Measurements from ENCODE around the gene RPE. TPM values are rescaled to one million over a fixed set of nuclear protein-coding genes. Genes with fewer than 3 reads are reported as not detected.

The RPE gene
- total RNA-seq, 4 donors from 2014 or later = 40.0 to 91.9 (median 59.6) TPM

DNA sequence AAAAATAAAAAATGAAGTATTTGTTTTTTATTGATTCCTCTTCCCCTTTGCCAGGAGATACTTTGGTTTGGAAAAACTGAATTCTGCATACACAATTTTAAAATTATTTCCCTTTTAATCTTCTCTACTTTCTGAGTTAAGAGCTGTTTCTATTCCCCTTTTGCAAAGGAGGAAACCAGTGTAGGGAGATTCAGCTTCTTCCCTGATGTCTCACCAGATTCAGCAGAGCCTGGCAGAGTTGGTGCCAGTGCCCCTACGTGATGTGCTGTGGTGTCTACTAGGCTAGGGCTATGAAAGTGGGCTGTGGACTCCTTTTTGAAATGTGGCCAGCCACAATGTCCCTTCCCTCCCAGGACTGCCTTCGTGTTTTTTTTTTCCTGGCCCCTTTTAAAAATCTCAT, 2.4 kb downstream of the RPE start:
- H3K4me3 ChIP-seq (ENCODE audit: low read depth, poor library complexity, severe bottlenecking) = no peak overlapping the region
- no peak for DNase-seq (ENCODE audit: low spot score in 2 of 2)
- WGBS, 2 donors = 64 to 73% methylated on average over 2 of the region's 2 CpGs
- intact Hi-C loops (cut with DNase I; ENCODE audit: low total_unique reads) = no loop called here
- no peak for TF ChIP-seq CTCF (IDR thresholded peaks at IDR 0.05)
- no peak for TF ChIP-seq POLR2A (IDR thresholded peaks at IDR 0.05)

GRCh38 chr2:210007895-210008294, 5.5 kb downstream of the RPE start:
- 68 to 84% methylated on average over 2 of the region's 2 CpGs for WGBS, 2 donors
- TF ChIP-seq POLR2A (IDR thresholded peaks at IDR 0.05) = no peak
- no peak for TF ChIP-seq CTCF (IDR thresholded peaks at IDR 0.05)
- H3K4me3 ChIP-seq (ENCODE audit: low read depth, poor library complexity, severe bottlenecking) = no peak overlapping the region
- intact Hi-C loops (cut with DNase I; ENCODE audit: low total_unique reads) = no loop called here
- DNase-seq (ENCODE audit: low spot score in 2 of 2) = peak in 1 of 2 donors; percentile 22

- intact Hi-C loops (cut with DNase I; ENCODE audit: low total_unique reads) = no loop called here
- WGBS, 2 donors = 51 to 56% methylated on average over 6 of the region's 6 CpGs
- TF ChIP-seq CTCF (IDR thresholded peaks at IDR 0.05) = no peak
- no peak for TF ChIP-seq POLR2A (IDR thresholded peaks at IDR 0.05)
These were observed 6.7 kb downstream of the RPE start for GRCh38 chr2:210009126-210009525.

DNA sequence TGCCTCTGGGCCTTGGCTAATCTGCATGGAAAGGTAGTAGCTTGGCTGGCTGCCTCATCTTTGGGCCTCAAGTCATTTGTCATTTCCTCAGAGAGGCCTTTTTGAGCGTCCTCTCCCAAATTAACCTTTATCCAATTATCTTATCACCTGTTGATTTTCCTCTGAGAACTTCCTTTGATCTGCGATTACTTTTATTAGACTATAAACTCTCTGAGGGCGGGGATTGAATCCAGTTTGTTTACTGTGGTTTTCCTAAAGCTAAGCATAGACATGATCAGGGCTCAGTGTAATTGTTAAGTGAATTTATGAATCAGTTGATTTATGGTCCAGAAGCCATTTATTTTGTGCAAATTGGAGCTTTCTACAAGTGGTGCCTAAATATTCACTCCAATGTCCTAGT, 7.5 kb downstream of the RPE start:
- H3K4me3 ChIP-seq (ENCODE audit: low read depth, poor library complexity, severe bottlenecking) = no peak overlapping the region
- intact Hi-C loops (cut with DNase I; ENCODE audit: low total_unique reads) = no loop called here
- TF ChIP-seq CTCF (IDR thresholded peaks at IDR 0.05) (no peak), POLR2A (IDR thresholded peaks at IDR 0.05) (no peak)
- 56 to 61% methylated on average over 3 of the region's 3 CpGs for WGBS, 2 donors
- DNase-seq (ENCODE audit: low spot score in 2 of 2) = no peak

More at GRCh38 chr2:210009126-210009525, 6.7 kb downstream of the RPE start:
- H3K4me3 ChIP-seq (ENCODE audit: low read depth, poor library complexity, severe bottlenecking) = no peak overlapping the region
- DNase-seq (ENCODE audit: low spot score in 2 of 2) = no peak

DNA sequence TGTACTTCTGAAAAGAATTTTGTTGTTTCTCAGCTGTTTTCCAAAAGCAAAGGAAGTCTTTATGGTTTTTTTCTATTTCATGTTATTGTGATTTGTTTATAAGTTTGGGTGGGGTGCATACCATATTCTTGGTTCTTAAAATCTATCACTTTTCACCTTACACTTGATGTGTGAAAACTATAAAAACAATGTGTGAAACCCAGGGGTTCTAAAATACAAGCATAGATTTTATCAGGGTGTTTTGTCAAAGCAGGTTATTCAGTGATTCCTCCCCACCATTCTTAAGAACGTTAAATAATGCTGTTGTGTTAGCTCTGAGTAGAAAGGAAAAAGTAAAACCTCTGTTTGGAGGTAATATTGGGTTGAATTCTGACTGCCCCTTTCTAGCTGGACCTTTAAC, 17.7 kb downstream of the RPE start:
- TF ChIP-seq POLR2A (IDR thresholded peaks at IDR 0.05) (no peak), CTCF (IDR thresholded peaks at IDR 0.05) (no peak)
- intact Hi-C loops (cut with DNase I; ENCODE audit: low total_unique reads) = no loop called here
- 81 to 93% methylated on average over 1 of the region's 1 CpG for WGBS, 2 donors
- H3K4me3 ChIP-seq (ENCODE audit: low read depth, poor library complexity, severe bottlenecking) = no peak overlapping the region
- no peak for DNase-seq (ENCODE audit: low spot score in 2 of 2)

- no peak for DNase-seq (ENCODE audit: low spot score in 2 of 2)
These were observed 20.4 kb downstream of the RPE start for GRCh38 chr2:210022824-210023223.

More at GRCh38 chr2:210022824-210023223, 20.4 kb downstream of the RPE start:
- TF ChIP-seq CTCF (IDR thresholded peaks at IDR 0.05) = no peak
- TF ChIP-seq POLR2A (IDR thresholded peaks at IDR 0.05) = no peak
- WGBS, 2 donors = 87 to 93% methylated on average over 3 of the region's 3 CpGs
- intact Hi-C loops (cut with DNase I; ENCODE audit: low total_unique reads) = no loop called here
- H3K4me3 ChIP-seq (ENCODE audit: low read depth, poor library complexity, severe bottlenecking) = no peak overlapping the region

Measured in lower leg skin (tissue), 4 donors.